Chondrocyte (in vitro differentiated cells): ENCODE results near the gene HNRNPL. TPM values are rescaled to one million over a fixed set of nuclear protein-coding genes. Genes with fewer than 3 reads are reported as not detected.
"Not testable (repeated sequence)": the region's sequence is repeated elsewhere in the genome, so short reads cannot be mapped to it uniquely, and the experiment has no call there.

Experiments used
- DNase-seq: peaks from one replicate; pipeline ENCODE4 v3.0.0; 2021; ENCODE audit warnings: mixed read lengths, low spot score
- H3K27ac Mint-ChIP-seq: one replicate; pipeline ENCODE4 v1.8.0; 2021; ENCODE audit warnings: mild to moderate bottlenecking, moderate library complexity, mixed read lengths; ENCODE audit not compliant: unreplicated experiment
- H3K27me3 Mint-ChIP-seq: 2 replicates; pipeline ENCODE4 v1.8.0; 2021; ENCODE audit warnings: low read depth, mixed read lengths
- H3K36me3 Mint-ChIP-seq: 2 replicates; pipeline ENCODE4 v1.8.0; 2021; ENCODE audit warnings: low read depth, mixed read lengths
- H3K4me1 Mint-ChIP-seq: 2 replicates; pipeline ENCODE4 v1.8.0; 2021; ENCODE audit warnings: low read depth, mild to moderate bottlenecking, mixed read lengths
- H3K4me3 Mint-ChIP-seq: one replicate; pipeline ENCODE4 v1.8.0; 2021; ENCODE audit warnings: mild to moderate bottlenecking, moderate library complexity, mixed read lengths; ENCODE audit not compliant: unreplicated experiment
- H3K9me3 Mint-ChIP-seq: 2 replicates; pipeline ENCODE4 v1.8.0; 2021; ENCODE audit warnings: low read depth, mixed read lengths
- total RNA-seq: library from RNA; stranded (reverse); gene quantifications from 3 replicates; pipeline ENCODE4 v1.2.1, GENCODE V29; 2021
- TF ChIP-seq, protein P1 (sequence below): fragments of 200-600 bp; sonication (generic); IDR thresholded peaks from 2 replicates; pipeline ENCODE4 v1.5.0; 2021; ENCODE audit warnings: antibody characterized with exemption, mild to moderate bottlenecking, moderate library complexity

Gene HNRNPL
- total RNA-seq, 1 donor from 2014 or later = 214 TPM

DNA sequence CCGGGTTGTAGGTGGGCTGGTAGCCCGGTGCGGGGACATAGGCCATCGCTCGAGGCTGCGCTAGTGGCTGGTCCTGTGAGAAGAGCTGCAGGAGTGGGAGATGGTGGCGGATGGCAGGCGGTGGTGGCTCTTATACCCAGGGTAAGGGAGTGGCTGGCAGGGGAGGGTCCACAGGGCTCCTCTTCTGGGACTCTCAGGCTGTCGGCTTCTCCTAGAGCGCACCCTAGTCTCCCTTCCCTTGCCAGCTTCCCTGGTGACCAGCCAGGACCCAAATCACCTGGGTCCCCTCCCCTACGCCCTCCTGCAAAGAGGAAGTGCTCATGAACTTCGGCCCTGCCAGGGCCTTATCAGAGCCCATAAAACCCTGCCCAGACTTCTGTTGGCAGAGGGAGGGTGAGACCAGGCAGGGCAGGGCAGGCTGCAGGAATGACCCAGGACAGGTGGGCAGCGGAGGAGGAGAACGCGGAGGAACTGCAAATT is 36.9 kb downstream of the HNRNPL start, which contains the start of gene LGALS4:
Gene LGALS4 (minus strand): TSS at position 105 of the 480 bp plus-strand sequence. CDS start 59 bp downstream, at position 46.
- Mint-ChIP-seq H3K27ac (no peak within 1 kb of the TSS), H3K36me3 (peaks cover 17% of the 10 kb centered on the region)

GRCh38 chr19:38812009-38812840 is 37.6 kb downstream of the HNRNPL start:
- Mint-ChIP-seq H3K9me3 (no peaks in the 10 kb centered on the region), H3K27ac (no peak overlapping the region), H3K36me3 (peaks cover 14% of the 10 kb centered on the region), H3K4me3 (no peak overlapping the region), H3K4me1 (no peaks in the 10 kb centered on the region), H3K27me3 (no peaks in the 10 kb centered on the region)
- no peak for DNase-seq
- TF ChIP-seq, protein P1, sequence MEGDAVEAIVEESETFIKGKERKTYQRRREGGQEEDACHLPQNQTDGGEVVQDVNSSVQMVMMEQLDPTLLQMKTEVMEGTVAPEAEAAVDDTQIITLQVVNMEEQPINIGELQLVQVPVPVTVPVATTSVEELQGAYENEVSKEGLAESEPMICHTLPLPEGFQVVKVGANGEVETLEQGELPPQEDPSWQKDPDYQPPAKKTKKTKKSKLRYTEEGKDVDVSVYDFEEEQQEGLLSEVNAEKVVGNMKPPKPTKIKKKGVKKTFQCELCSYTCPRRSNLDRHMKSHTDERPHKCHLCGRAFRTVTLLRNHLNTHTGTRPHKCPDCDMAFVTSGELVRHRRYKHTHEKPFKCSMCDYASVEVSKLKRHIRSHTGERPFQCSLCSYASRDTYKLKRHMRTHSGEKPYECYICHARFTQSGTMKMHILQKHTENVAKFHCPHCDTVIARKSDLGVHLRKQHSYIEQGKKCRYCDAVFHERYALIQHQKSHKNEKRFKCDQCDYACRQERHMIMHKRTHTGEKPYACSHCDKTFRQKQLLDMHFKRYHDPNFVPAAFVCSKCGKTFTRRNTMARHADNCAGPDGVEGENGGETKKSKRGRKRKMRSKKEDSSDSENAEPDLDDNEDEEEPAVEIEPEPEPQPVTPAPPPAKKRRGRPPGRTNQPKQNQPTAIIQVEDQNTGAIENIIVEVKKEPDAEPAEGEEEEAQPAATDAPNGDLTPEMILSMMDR = no peak

More for the DNA sequence above, 36.9 kb downstream of the HNRNPL start, which contains the start of gene LGALS4:
- Mint-ChIP-seq H3K27me3 (no peaks in the 10 kb centered on the region), H3K4me3 (no peak within 1 kb of the TSS), H3K4me1 (no peaks in the 10 kb centered on the region), H3K9me3 (no peaks in the 10 kb centered on the region)
- DNase-seq = peak; percentile 87
- TF ChIP-seq, protein P1 = no peak

DNA sequence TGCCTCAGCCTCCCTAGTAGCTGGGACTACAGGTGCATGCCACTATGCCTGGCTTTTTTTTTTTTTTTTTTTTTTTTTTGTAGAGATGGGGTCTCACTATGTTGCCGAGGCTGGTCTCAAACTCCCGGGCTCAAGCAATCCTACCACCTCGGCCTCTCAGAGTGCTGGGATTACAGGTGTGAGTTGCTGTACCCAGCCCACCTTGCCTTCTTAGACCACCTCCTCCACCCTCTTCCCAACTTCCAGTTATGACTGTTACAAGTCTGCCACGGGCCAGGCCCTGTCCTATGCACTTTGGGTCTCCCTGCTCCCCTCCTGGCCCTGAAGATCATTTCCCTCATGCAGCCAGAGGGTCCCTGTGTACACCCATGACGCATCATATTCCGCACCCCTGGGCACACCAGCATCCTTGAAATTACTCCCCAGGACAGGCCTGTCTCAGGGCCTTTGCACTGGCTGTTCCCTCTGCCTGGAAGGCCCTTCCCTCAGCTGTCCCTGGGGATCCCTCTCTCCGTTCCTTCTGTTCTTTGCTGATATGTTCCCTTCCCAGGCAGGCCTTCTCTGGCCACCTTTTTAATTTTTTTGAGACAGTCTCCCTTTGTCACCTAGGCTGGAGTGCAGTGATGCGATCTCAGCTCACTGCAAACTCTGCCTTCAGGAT is 40.1 kb downstream of the HNRNPL start:
- no peaks in the 10 kb centered on the region for H3K27me3 Mint-ChIP-seq

DNA sequence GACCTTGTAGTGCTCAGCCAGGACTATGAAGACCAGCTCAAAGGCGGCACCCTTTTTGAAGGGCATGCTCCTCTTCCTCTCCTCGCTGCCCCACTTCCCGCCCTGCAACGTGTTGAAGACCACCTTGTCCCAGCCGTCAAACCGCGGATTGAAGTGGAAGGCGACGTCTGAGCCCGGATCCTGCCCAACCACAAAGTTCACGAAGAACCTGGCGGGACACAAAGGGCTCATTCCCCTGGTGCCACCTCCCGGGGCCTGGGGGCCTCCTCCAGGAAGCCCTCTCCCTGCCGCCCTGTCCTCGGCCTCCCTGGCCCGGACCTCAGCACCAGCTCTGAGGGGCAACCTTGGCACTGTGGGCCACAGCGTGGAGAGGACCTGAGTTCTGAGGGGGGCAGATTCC is 41.0 kb downstream of the HNRNPL start:
- H3K36me3 Mint-ChIP-seq = no peaks in the 10 kb centered on the region
- H3K27me3 Mint-ChIP-seq = no peaks in the 10 kb centered on the region
- no peak overlapping the region for H3K4me3 Mint-ChIP-seq
- TF ChIP-seq, protein P1 = no peak
- no peak overlapping the region for H3K27ac Mint-ChIP-seq
- no peaks in the 10 kb centered on the region for H3K4me1 Mint-ChIP-seq
- no peak for DNase-seq
- H3K9me3 Mint-ChIP-seq = no peaks in the 10 kb centered on the region

More for the DNA sequence above, 40.1 kb downstream of the HNRNPL start:
- no peak for DNase-seq
- Mint-ChIP-seq H3K4me3 (no peak overlapping the region), H3K4me1 (no peaks in the 10 kb centered on the region), H3K36me3 (no peaks in the 10 kb centered on the region), H3K9me3 (no peaks in the 10 kb centered on the region), H3K27ac (no peak overlapping the region)
- TF ChIP-seq, protein P1 = no peak

DNA sequence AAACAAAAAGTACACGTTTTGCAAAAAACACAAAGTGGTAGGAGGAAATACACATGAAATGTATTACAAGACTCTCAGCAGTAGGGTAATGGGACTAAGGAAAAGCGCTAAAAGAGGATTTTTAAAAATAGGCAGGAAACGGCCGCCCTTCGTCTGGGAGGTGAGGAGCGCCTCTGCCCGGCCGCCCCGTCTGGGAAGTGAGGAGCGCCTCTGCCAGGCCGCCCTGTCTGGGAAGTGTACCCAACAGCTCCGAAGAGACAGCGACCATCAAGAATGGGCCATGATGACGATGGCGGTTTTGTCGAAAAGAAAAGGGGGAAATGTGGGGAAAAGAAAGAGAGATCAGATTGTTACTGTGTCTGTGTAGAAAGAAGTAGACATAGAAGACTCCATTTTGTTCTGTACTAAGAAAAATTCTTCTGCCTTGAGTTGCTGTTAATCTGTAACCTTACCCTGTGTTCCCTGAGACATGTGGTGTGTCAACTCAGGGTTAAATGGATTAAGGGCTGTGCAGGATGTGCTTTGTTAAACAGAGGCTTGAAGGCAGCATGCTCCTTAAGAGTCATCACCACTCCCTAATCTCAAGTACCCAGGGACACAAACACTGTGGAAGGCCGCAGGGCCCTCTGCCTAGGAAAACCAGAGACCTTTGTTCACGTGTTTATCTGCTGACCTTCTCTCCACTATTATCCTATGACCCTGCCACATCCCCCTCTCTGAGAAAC is 42.2 kb downstream of the HNRNPL start:
- not testable (repeated sequence) for H3K4me3 Mint-ChIP-seq, H3K36me3 Mint-ChIP-seq, H3K4me1 Mint-ChIP-seq, H3K27ac Mint-ChIP-seq, DNase-seq, H3K27me3 Mint-ChIP-seq, H3K9me3 Mint-ChIP-seq
